Neural cell (in vitro differentiated cells): ENCODE results near the gene CLEC10A. TPM values are rescaled to one million over a fixed set of nuclear protein-coding genes. Genes with fewer than 3 reads are reported as not detected.

Source experiments
- H2AFZ ChIP-seq: fragments of 200-600, 300-800 bp; sonication (generic), shearing (Covaris generic); 2 replicates; pipeline ENCODE4 v1.6.0; 2014; ENCODE audit warnings: low read depth, mild to moderate bottlenecking, antibody characterized with exemption, low read length, moderate library complexity
- H3F3A ChIP-seq: fragments of 200-600 bp; shearing (Covaris generic); 2 replicates; pipeline ENCODE4 v1.6.1; 2016; ENCODE audit warnings: mild to moderate bottlenecking, moderate library complexity, mixed read lengths, antibody characterized with exemption, low read length; ENCODE audit not compliant: insufficient read depth, poor library complexity, severe bottlenecking
- H3K27ac ChIP-seq: fragments of 200-600, 300-800 bp; sonication (generic), shearing (Covaris generic); 2 replicates; pipeline ENCODE4 v1.5.1; 2014; ENCODE audit warnings: mild to moderate bottlenecking, low read length, moderate library complexity
- H3K27me3 ChIP-seq: fragments of 300-800, 200-600 bp; sonication (generic), shearing (Covaris generic); 2 replicates; pipeline ENCODE4 v1.6.0; 2014; ENCODE audit warnings: mild to moderate bottlenecking, low read depth, low read length, moderate library complexity; ENCODE audit not compliant: insufficient read depth
- H3K36me3 ChIP-seq: fragments of 300-800, 200-600 bp; sonication (generic), shearing (Covaris generic); 2 replicates; pipeline ENCODE4 v1.5.1; 2014; ENCODE audit warnings: mild to moderate bottlenecking, antibody characterized with exemption, low read length, moderate library complexity; ENCODE audit not compliant: insufficient read depth
- H3K4me2 ChIP-seq: fragments of 300-800, 200-600 bp; sonication (generic), shearing (Covaris generic); 2 replicates; pipeline ENCODE4 v1.6.0; 2014; ENCODE audit warnings: mild to moderate bottlenecking, low read length
- H3K4me3 ChIP-seq: fragments of 300-800, 200-600 bp; sonication (generic), shearing (Covaris generic); 2 replicates; pipeline ENCODE4 v1.5.1; 2014; ENCODE audit warnings: mild to moderate bottlenecking, low read length, moderate library complexity
- H3K79me2 ChIP-seq: fragments of 200-600 bp; shearing (Covaris generic); replicated peaks from 2 replicates; pipeline ENCODE4 v1.6.0; 2014; ENCODE audit warnings: mild to moderate bottlenecking, low read length, moderate library complexity; ENCODE audit not compliant: insufficient read depth
- H3K9ac ChIP-seq: fragments of 300-800, 200-600 bp; sonication (generic), shearing (Covaris generic); 2 replicates; pipeline ENCODE4 v1.6.1; 2016; ENCODE audit warnings: mild to moderate bottlenecking, low read length, mixed read lengths
- H3K9me2 ChIP-seq: fragments of 200-600 bp; shearing (Covaris generic); 2 replicates; pipeline ENCODE4 v1.6.1; 2016; ENCODE audit warnings: mild to moderate bottlenecking, low read length, mixed read lengths; ENCODE audit not compliant: insufficient read depth
- H3K9me3 ChIP-seq: fragments of 200-600, 300-800 bp; sonication (generic), shearing (Covaris generic); 2 replicates; pipeline ENCODE4 v1.6.1; 2016; ENCODE audit warnings: mild to moderate bottlenecking, mixed run types, low read length, moderate library complexity, mixed read lengths
- H4K20me1 ChIP-seq: fragments of 200-600 bp; shearing (Covaris generic); 2 replicates; pipeline ENCODE4 v1.6.1; 2016; ENCODE audit warnings: mild to moderate bottlenecking, mixed run types; ENCODE audit not compliant: insufficient read depth
- EP300 ChIP-seq: fragments of 450-650 bp; conservative IDR thresholded peaks from 2 replicates; pipeline ENCODE4 v1.6.1; 2014; ENCODE audit warnings: antibody characterized with exemption, mild to moderate bottlenecking, moderate library complexity; ENCODE audit not compliant: poor library complexity, severe bottlenecking
- EZH2 ChIP-seq: fragments of 200-600, 300-800 bp; shearing (Covaris generic), sonication (generic); IDR thresholded peaks from 2 replicates; pipeline ENCODE4 v1.6.1; 2014; ENCODE audit warnings: antibody characterized with exemption, low read length, borderline replicate concordance, mild to moderate bottlenecking; ENCODE audit not compliant: insufficient read depth, poor library complexity, severe bottlenecking
- MXI1 ChIP-seq: fragments of 450-650 bp; conservative IDR thresholded peaks from 2 replicates; pipeline ENCODE4 v1.6.1; 2014; ENCODE audit warnings: antibody characterized with exemption, mild to moderate bottlenecking; ENCODE audit not compliant: poor library complexity, severe bottlenecking
- POLR2AphosphoS5 ChIP-seq: IDR thresholded peaks from 2 replicates; pipeline ENCODE4 v1.6.1; 2012
- REST ChIP-seq: IDR thresholded peaks from 2 replicates; pipeline ENCODE4 v1.6.1; 2012; ENCODE audit warnings: borderline replicate concordance
- SMC3 ChIP-seq: fragments of 450-650 bp; conservative IDR thresholded peaks from 2 replicates; pipeline ENCODE4 v1.6.1; 2014; ENCODE audit warnings: antibody characterized with exemption, mild to moderate bottlenecking, moderate library complexity; ENCODE audit not compliant: poor library complexity
- TAF1 ChIP-seq: IDR thresholded peaks from 2 replicates; pipeline ENCODE4 v1.6.1; 2012; ENCODE audit warnings: low read depth
- polyA plus RNA-seq: library from polyadenylated mRNA; depleted of rRNA; stranded (reverse); fragments of >200 nt; gene quantifications from 2 replicates; pipeline ENCODE4 v1.2.3, GENCODE V29; 2014

Gene CLEC10A
- polyA plus RNA-seq, 1 donor from 2014 or later, result not detected

GRCh38 chr17:7107795-7108559, 27.9 kb upstream of the CLEC10A start:
- Histone ChIP-seq H4K20me1 (no peaks in the 10 kb centered on the region), H3K27me3 (no peaks in the 10 kb centered on the region), H3F3A (no peaks in the 10 kb centered on the region), H3K36me3 (no peaks in the 10 kb centered on the region), H3K4me3 (no peak overlapping the region), H3K27ac (no peak overlapping the region), H3K9ac (no peak overlapping the region), H3K9me2 (no peaks in the 10 kb centered on the region), H3K4me2 (no peak overlapping the region), H2AFZ (no peak overlapping the region), H3K79me2 (no peaks in the 10 kb centered on the region), H3K9me3 (no peaks in the 10 kb centered on the region)
- TF ChIP-seq REST (no peak), POLR2AphosphoS5 (no peak), EZH2 (no peak), SMC3 (no peak)

GRCh38 chr17:7107012-7107754, 27.1 kb upstream of the CLEC10A start:
- H3K4me3 ChIP-seq, result no peak overlapping the region
- TF ChIP-seq TAF1, result no peak
- no peak for TF ChIP-seq REST
- no peak for TF ChIP-seq SMC3
- no peak for TF ChIP-seq EP300
- TF ChIP-seq MXI1, result no peak

More at GRCh38 chr17:7107012-7107754, 27.1 kb upstream of the CLEC10A start:
- no peaks in the 10 kb centered on the region for H3K79me2 ChIP-seq
- H3K27me3 ChIP-seq, result no peaks in the 10 kb centered on the region
- H3K9ac ChIP-seq, result no peak overlapping the region
- no peaks in the 10 kb centered on the region for H4K20me1 ChIP-seq
- H3K36me3 ChIP-seq, result no peaks in the 10 kb centered on the region
- H3K4me2 ChIP-seq, result no peak overlapping the region
- no peak overlapping the region for H2AFZ ChIP-seq
- no peaks in the 10 kb centered on the region for H3F3A ChIP-seq
- H3K27ac ChIP-seq, result no peak overlapping the region
- H3K9me2 ChIP-seq, result no peaks in the 10 kb centered on the region
- H3K9me3 ChIP-seq, result no peaks in the 10 kb centered on the region
